Adrenal gland (tissue), 12 donors: ENCODE data around the gene LRPAP1. TPM values are rescaled to one million over a fixed set of nuclear protein-coding genes. Genes with fewer than 3 reads are reported as not detected.
A peak's percentile ranks its signal among the peaks of the same experiment; 100 is the strongest.
"Not testable (repeated sequence)": the region's sequence is repeated elsewhere in the genome, so short reads cannot be mapped to it uniquely, and the experiment has no call there.

Experiments
- DNase-seq, 7 donors: peaks; one replicate each; pipeline ENCODE4 v3.0.0-alpha.2; 2019 to 2020
- H3K27ac ChIP-seq, 5 donors: fragments of 200-600 bp; sonication (generic) in 4 of 5; 1 replicate in 3 of 5; 2 replicates in 2 of 5; pipeline versions ENCODE4 v1.5.1 to v1.8.0; 2016 to 2020; ENCODE audit warnings: mild to moderate bottlenecking in 1 of 5
- H3K27me3 ChIP-seq: fragments of 200-600 bp; 2 replicates; pipeline ENCODE4 v1.8.0; 2021
- H3K36me3 ChIP-seq, 2 donors: fragments of 200-600 bp; replicated peaks in 1 of 2; 1 replicate in 1 of 2; 2 replicates in 1 of 2; pipeline versions ENCODE4 v1.5.1 to v1.8.0; 2018 to 2022
- H3K4me1 ChIP-seq, 2 donors: fragments of 200-600 bp; replicated peaks in 1 of 2; 1 replicate in 1 of 2; 2 replicates in 1 of 2; pipeline versions ENCODE4 v1.5.1 to v1.8.0; 2018 to 2021
- H3K4me3 ChIP-seq, 4 donors: fragments of 200-600 bp; sonication (generic) in 3 of 4; one replicate each; pipeline ENCODE4 v1.5.1; 2016 to 2018
- H3K9me3 ChIP-seq, 3 donors: fragments of 200-600 bp; sonication (generic) in 1 of 3; replicated peaks in 1 of 3; 1 replicate in 2 of 3; 2 replicates in 1 of 3; pipeline versions ENCODE4 v1.5.1 to v1.8.0; 2016 to 2021
- CTCF ChIP-seq, 6 experiments: fragments of 450-650 bp in 4 of 6; fragments of 200-600 bp in 2 of 6; sonication (generic) in 1 of 6; IDR thresholded peaks; 1 replicate in 5 of 6; 2 replicates in 1 of 6; pipeline versions ENCODE4 v1.5.1 to v1.8.0; 2016 to 2021; ENCODE audit warnings: antibody characterized with exemption in 6 of 6, mild to moderate bottlenecking in 2 of 6, moderate library complexity in 1 of 6
- POLR2A ChIP-seq, 2 donors: fragments of 450-650 bp; IDR thresholded peaks; one replicate each; pipeline ENCODE4 v1.6.1; 2017; ENCODE audit warnings: antibody characterized with exemption in 2 of 2, mild to moderate bottlenecking in 2 of 2, moderate library complexity in 1 of 2
- WGBS, 4 donors: extraction: QIAGEN DNeasy Blood & Tissue Kit in 2 of 4; methylation state at CpG; one replicate each; pipeline versions ENCODE4 v1.1.5 to v1.1.7; 2013 to 2017; 5-methylcytosine and 5-hydroxymethylcytosine counted together
- intact Hi-C, 2 donors: fragments of 100-400 bp; cut with DNase I; formaldehyde crosslinking; loops; one replicate each; pipeline versions ENCODE4 v1.14.1 to v1.15.0; 2022 to 2023
- polyA plus RNA-seq, 3 donors: library from polyadenylated mRNA; stranded (reverse); fragments of 200-250 nt in 2 of 3; fragments of 350-450 nt in 1 of 3; fragmentation: Illumina TruSeq in 1 of 3; extraction: RNeasy Lipid Tissue Mini Kit (QIAGEN cat#74804) in 1 of 3; gene quantifications; one replicate each; pipeline ENCODE4 v1.2.3, GENCODE V29; 2013 to 2014
- total RNA-seq, 9 donors: library from RNA; depleted of rRNA in 4 of 9; stranded (reverse); fragments of >200 nt in 4 of 9; fragments of 120-200 nt in 1 of 9; fragmentation: NEBNext Ultra II Directional in 1 of 9; extraction: Animal tissue kit (Norgen Biotek cat#: 25700) in 1 of 9; gene quantifications; one replicate each; pipeline versions ENCODE4 v1.1.0 to v1.2.4, GENCODE V29; 2013 to 2023
- donor health status: healthy with polysubstance abuse.
- donor health status: Bipolar disorder and iron deficiency.
- donor health status: DM: yes; HTN: yes; CAD: no.
- donor health status: DM: no; HTN: no; CAD: no.
- donor health status: DM: no; HTN: no; CAD: no.
- donor health status: DM: yes; HTN: yes; CAD: no.

The LRPAP1 gene
- total and polyA plus RNA-seq, 12 donors: 32.9 to 309 (median 188) TPM

- H3K27me3 ChIP-seq, H3K4me1 ChIP-seq, H3K9me3 ChIP-seq, H3K4me3 ChIP-seq, H3K27ac ChIP-seq, intact Hi-C loops, H3K36me3 ChIP-seq: not testable (repeated sequence)
- WGBS, 4 donors: 77 to 82% (median 80%) methylated on average over 13 to 19 of the region's 19 CpGs
- peak in 1 of 7 donors; percentile 3 for DNase-seq
These were observed 43.5 kb upstream of the LRPAP1 start for GRCh38 chr4:3575426-3576369.

GRCh38 chr4:3574865-3575264 is 42.6 kb upstream of the LRPAP1 start:
- intact Hi-C loops, H3K9me3 ChIP-seq, H3K27me3 ChIP-seq, H3K4me3 ChIP-seq, H3K36me3 ChIP-seq, H3K4me1 ChIP-seq, H3K27ac ChIP-seq, DNase-seq: not testable (repeated sequence)
- WGBS, 4 donors: 74 to 89% (median 76%) methylated on average over 9 of the region's 9 CpGs

GRCh38 chr4:3574346-3574745 is 42.1 kb upstream of the LRPAP1 start:
- H3K4me1 ChIP-seq, H3K4me3 ChIP-seq, intact Hi-C loops, H3K27me3 ChIP-seq, H3K27ac ChIP-seq, H3K9me3 ChIP-seq, H3K36me3 ChIP-seq, DNase-seq: not testable (repeated sequence)
- WGBS, 4 donors: 86 to 93% (median 91%) methylated on average over 16 to 20 of the region's 20 CpGs

GRCh38 chr4:3573131-3573530 is 40.9 kb upstream of the LRPAP1 start:
- intact Hi-C loops: no loop called here
- Histone ChIP-seq H3K4me3 (no peak overlapping the region), H3K27ac (no peak overlapping the region), H3K4me1 (no peaks in the 10 kb centered on the region), H3K27me3 (no peaks in the 10 kb centered on the region), H3K36me3 (no peaks in the 10 kb centered on the region), H3K9me3 (no peaks in the 10 kb centered on the region)
- TF ChIP-seq POLR2A (IDR thresholded peaks at IDR 0.05) (no peak), CTCF (IDR thresholded peaks at IDR 0.05) (no peak)
- 55 to 83% (median 80%) methylated on average over 1 to 12 of the region's 12 CpGs for WGBS, 4 donors
- DNase-seq: no peak

GRCh38 chr4:3572363-3572762 is 40.1 kb upstream of the LRPAP1 start:
- no peaks in the 10 kb centered on the region for H3K36me3 ChIP-seq
- H3K4me3 ChIP-seq: no peak overlapping the region
- no peak for DNase-seq
- no peaks in the 10 kb centered on the region for H3K27me3 ChIP-seq
- H3K4me1 ChIP-seq: no peaks in the 10 kb centered on the region
- H3K9me3 ChIP-seq: no peaks in the 10 kb centered on the region
- no peak overlapping the region for H3K27ac ChIP-seq
- WGBS, 4 donors: 55 to 74% (median 68%) methylated on average over 8 to 13 of the region's 13 CpGs
- intact Hi-C loops: no loop called here
- no peak for TF ChIP-seq POLR2A (IDR thresholded peaks at IDR 0.05)
- TF ChIP-seq CTCF (IDR thresholded peaks at IDR 0.05): no peak

GRCh38 chr4:3571921-3572320 is 39.7 kb upstream of the LRPAP1 start:
- Histone ChIP-seq H3K36me3 (no peaks in the 10 kb centered on the region), H3K27ac (no peak overlapping the region), H3K4me3 (no peak overlapping the region), H3K9me3 (no peaks in the 10 kb centered on the region), H3K27me3 (no peaks in the 10 kb centered on the region), H3K4me1 (no peaks in the 10 kb centered on the region)
- TF ChIP-seq POLR2A (IDR thresholded peaks at IDR 0.05) (no peak), CTCF (IDR thresholded peaks at IDR 0.05) (no peak)
- intact Hi-C loops: no loop called here
- WGBS, 4 donors: 76 to 85% (median 78%) methylated on average over 3 to 11 of the region's 11 CpGs
- DNase-seq: no peak

GRCh38 chr4:3570923-3571322 is 38.7 kb upstream of the LRPAP1 start:
- H3K4me1 ChIP-seq, H3K27ac ChIP-seq, intact Hi-C loops, H3K4me3 ChIP-seq, DNase-seq, H3K27me3 ChIP-seq, H3K9me3 ChIP-seq, H3K36me3 ChIP-seq: not testable (repeated sequence)
- 68 to 75% (median 74%) methylated on average over 13 to 15 of the region's 15 CpGs for WGBS, 4 donors

- WGBS, 4 donors: 84 to 92% (median 90%) methylated on average over 4 to 15 of the region's 15 CpGs
- H3K27me3 ChIP-seq, H3K4me1 ChIP-seq, H3K27ac ChIP-seq, DNase-seq, H3K9me3 ChIP-seq, intact Hi-C loops, H3K4me3 ChIP-seq, H3K36me3 ChIP-seq: not testable (repeated sequence)
These were observed 37.4 kb upstream of the LRPAP1 start for GRCh38 chr4:3569611-3570010.
